Measurements from ENCODE around the gene STIMATE. TPM values are rescaled to one million over a fixed set of nuclear protein-coding genes. Genes with fewer than 3 reads are reported as not detected.
A peak's percentile ranks its signal among the peaks of the same experiment; 100 is the strongest.

Gene STIMATE
- total RNA-seq, 4 donors from 2014 or later, result 15.9 to 25.7 (median 19.3) TPM

DNA sequence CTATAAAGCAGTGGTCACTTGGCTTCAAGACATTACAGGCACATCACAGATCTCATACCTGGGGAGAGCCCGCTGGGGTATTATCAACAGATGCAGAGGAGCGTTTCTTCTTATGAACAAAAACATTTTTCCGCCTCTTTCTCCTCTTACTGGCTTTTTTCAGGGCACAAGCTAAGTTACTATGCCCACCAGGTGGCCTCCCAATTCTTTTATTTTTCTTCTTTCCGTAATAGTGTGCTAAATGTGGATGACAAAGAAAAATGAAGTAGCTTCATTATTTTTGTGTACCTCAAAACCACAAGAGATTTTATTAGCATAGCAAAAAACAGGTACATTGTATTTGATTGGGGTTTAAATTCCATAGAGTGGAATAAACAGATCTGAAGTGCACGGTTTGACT, 10.1 kb upstream of the STIMATE start:
- no peak overlapping the region for H3K27ac ChIP-seq
- no peaks in the 10 kb centered on the region for H3K9me3 ChIP-seq
- no peaks in the 10 kb centered on the region for H3K4me1 ChIP-seq
- TF ChIP-seq POLR2A (IDR thresholded peaks at IDR 0.05) (no peak), EP300 (IDR thresholded peaks at IDR 0.05) (no peak), POLR2AphosphoS5 (IDR thresholded peaks at IDR 0.05) (no peak)
- DNase-seq (ENCODE audit: low spot score in 2 of 2), result no peak
- WGBS, result 89% methylated on average over 5 of the region's 5 CpGs
- no peak overlapping the region for H3K4me3 ChIP-seq
- no peaks in the 10 kb centered on the region for H3K27me3 ChIP-seq
- H3K36me3 ChIP-seq, result peaks cover 68% of the 10 kb centered on the region

GRCh38 chr3:52904552-52904951, 7.2 kb upstream of the STIMATE start:
- no peak for DNase-seq (ENCODE audit: low spot score in 2 of 2)
- H3K36me3 ChIP-seq, result peaks cover 41% of the 10 kb centered on the region
- no peaks in the 10 kb centered on the region for H3K4me1 ChIP-seq
- TF ChIP-seq POLR2A (IDR thresholded peaks at IDR 0.05) (no peak), EP300 (IDR thresholded peaks at IDR 0.05) (no peak), CTCF (IDR thresholded peaks at IDR 0.05) (no peak), POLR2AphosphoS5 (IDR thresholded peaks at IDR 0.05) (no peak)
- H3K27me3 ChIP-seq, result no peaks in the 10 kb centered on the region
- no peak overlapping the region for H3K4me3 ChIP-seq
- 95% methylated on average over 1 of the region's 1 CpG for WGBS
- no peak overlapping the region for H3K27ac ChIP-seq
- H3K9me3 ChIP-seq, result no peaks in the 10 kb centered on the region

DNA sequence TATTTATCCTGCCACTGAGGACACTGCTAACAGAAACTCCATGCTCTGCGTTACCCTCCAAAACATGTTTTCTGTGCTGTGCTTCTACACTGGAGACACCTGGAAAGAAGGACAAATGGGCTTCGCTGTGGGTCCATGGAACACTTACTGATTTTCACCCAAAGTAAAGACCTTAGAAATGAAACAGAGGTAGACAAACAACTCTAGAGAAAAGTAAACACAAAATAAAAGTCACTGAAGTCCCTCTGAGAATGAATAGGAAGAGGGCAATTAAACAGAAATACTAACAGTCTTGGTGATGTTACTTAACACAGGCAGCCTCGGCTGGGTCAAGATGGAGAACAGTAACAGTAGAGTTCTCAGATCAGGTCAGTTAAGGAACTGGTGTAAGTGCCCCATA, 6.7 kb upstream of the STIMATE start:
- DNase-seq (ENCODE audit: low spot score in 2 of 2), result no peak
- Histone ChIP-seq H3K9me3 (no peaks in the 10 kb centered on the region), H3K4me3 (no peak overlapping the region), H3K36me3 (peaks cover 41% of the 10 kb centered on the region), H3K27me3 (no peaks in the 10 kb centered on the region), H3K4me1 (no peaks in the 10 kb centered on the region), H3K27ac (no peak overlapping the region)
- no peak for TF ChIP-seq POLR2A (IDR thresholded peaks at IDR 0.05)
- TF ChIP-seq EP300 (IDR thresholded peaks at IDR 0.05), result no peak
- no peak for TF ChIP-seq CTCF (IDR thresholded peaks at IDR 0.05)
- TF ChIP-seq POLR2AphosphoS5 (IDR thresholded peaks at IDR 0.05), result no peak
- WGBS, result 94% methylated on average over 3 of the region's 3 CpGs

DNA sequence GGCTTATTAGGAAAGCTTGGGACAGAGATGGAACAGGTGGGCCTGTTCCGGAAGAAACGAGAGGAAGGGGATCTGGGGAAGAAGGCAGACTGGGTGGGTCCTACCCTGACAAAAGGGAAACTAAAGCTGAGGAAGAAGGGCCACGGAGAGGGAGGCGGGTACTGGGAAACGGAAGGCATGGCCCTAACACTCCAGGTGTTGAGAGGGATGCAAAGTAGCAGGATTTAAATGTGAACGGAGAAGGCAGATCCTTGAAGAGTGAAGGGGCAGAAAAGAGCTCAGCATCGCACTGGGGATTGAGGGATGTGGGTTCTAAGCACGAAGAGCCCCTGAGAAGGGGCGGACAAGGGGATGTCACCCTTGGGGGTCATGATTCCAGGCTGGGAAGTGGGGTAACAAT, 735 bp downstream of the STIMATE start:
- DNase-seq (ENCODE audit: low spot score in 2 of 2), result no peak

GRCh38 chr3:52896151-52896550, 1.2 kb downstream of the STIMATE start:
- 37% methylated on average over 3 of the region's 3 CpGs for WGBS
- Histone ChIP-seq H3K9me3 (no peaks in the 10 kb centered on the region), H3K27ac (no peak overlapping the region), H3K4me3 (peak overlapping the region; percentile 96), H3K36me3 (no peaks in the 10 kb centered on the region), H3K27me3 (no peaks in the 10 kb centered on the region), H3K4me1 (peaks cover 60% of the 10 kb centered on the region)
- no peak for DNase-seq (ENCODE audit: low spot score in 2 of 2)
- TF ChIP-seq POLR2A (IDR thresholded peaks at IDR 0.05) (no peak), EP300 (IDR thresholded peaks at IDR 0.05) (no peak), POLR2AphosphoS5 (IDR thresholded peaks at IDR 0.05) (no peak), CTCF (IDR thresholded peaks at IDR 0.05) (no peak)

More for the DNA sequence above, 735 bp downstream of the STIMATE start:
- H3K27me3 ChIP-seq, result no peaks in the 10 kb centered on the region
- WGBS, result 6% methylated on average over 9 of the region's 9 CpGs
- H3K27ac ChIP-seq, result peak overlapping the region; percentile 67
- H3K36me3 ChIP-seq, result no peaks in the 10 kb centered on the region
- TF ChIP-seq CTCF (IDR thresholded peaks at IDR 0.05) (no peak), POLR2AphosphoS5 (IDR thresholded peaks at IDR 0.05) (no peak), POLR2A (IDR thresholded peaks at IDR 0.05) (no peak), EP300 (IDR thresholded peaks at IDR 0.05) (no peak)
- peak overlapping the region; percentile 96 for H3K4me3 ChIP-seq
- H3K9me3 ChIP-seq, result no peaks in the 10 kb centered on the region
- peaks cover 56% of the 10 kb centered on the region for H3K4me1 ChIP-seq

GRCh38 chr3:52895418-52895817, 1.9 kb downstream of the STIMATE start:
- Histone ChIP-seq H3K27me3 (no peaks in the 10 kb centered on the region), H3K36me3 (no peaks in the 10 kb centered on the region), H3K4me3 (peak overlapping the region; percentile 96), H3K27ac (no peak overlapping the region), H3K9me3 (no peaks in the 10 kb centered on the region), H3K4me1 (peaks cover 65% of the 10 kb centered on the region)
- no peak for TF ChIP-seq CTCF (IDR thresholded peaks at IDR 0.05)
- no peak for TF ChIP-seq POLR2AphosphoS5 (IDR thresholded peaks at IDR 0.05)
- no peak for TF ChIP-seq EP300 (IDR thresholded peaks at IDR 0.05)
- no peak for TF ChIP-seq POLR2A (IDR thresholded peaks at IDR 0.05)
- 64% methylated on average over 5 of the region's 5 CpGs for WGBS
- DNase-seq (ENCODE audit: low spot score in 2 of 2), result no peak
